Keratinocyte (primary cell): ENCODE data around the gene ITSN1. TPM values are rescaled to one million over a fixed set of nuclear protein-coding genes. Genes with fewer than 3 reads are reported as not detected.

Source experiments
- DNase-seq: peaks from one replicate; pipeline ENCODE4 v3.0.0-alpha.2; 2011; ENCODE audit warnings: low read depth, missing footprints, low spot score
- FAIRE-seq: peaks from 2 replicates; lab custom pipeline; 2011; peaks lifted over from hg19 to GRCh38; lab: Jason Lieb, UNC
- H2AFZ ChIP-seq: 2 replicates; pipeline ENCODE4 v1.6.0; 2012; ENCODE audit warnings: low read length, control low read depth, inconsistent platforms; ENCODE audit not compliant: control insufficient read depth
- H3K27ac ChIP-seq: 2 replicates; pipeline ENCODE4 v1.5.1; 2011; ENCODE audit warnings: low read length; ENCODE audit not compliant: control insufficient read depth, insufficient read depth
- H3K27me3 ChIP-seq: 3 replicates; pipeline ENCODE4 v1.6.0; 2011; ENCODE audit warnings: low read length; ENCODE audit not compliant: control insufficient read depth, insufficient read depth; ENCODE audit errors: extremely low read depth
- H3K36me3 ChIP-seq, 2 experiments: 2 replicates in 1 of 2; 3 replicates in 1 of 2; pipeline ENCODE4 v1.5.1; 2011; ENCODE audit warnings: low read length in 2 of 2, mild to moderate bottlenecking in 1 of 2; ENCODE audit not compliant: control insufficient read depth in 2 of 2, insufficient read depth in 2 of 2; ENCODE audit errors: extremely low read depth in 1 of 2
- H3K4me1 ChIP-seq: 3 replicates; pipeline ENCODE4 v1.5.1; 2011; ENCODE audit warnings: low read length; ENCODE audit not compliant: control insufficient read depth, insufficient read depth; ENCODE audit errors: extremely low read depth
- H3K4me2 ChIP-seq: 3 replicates; pipeline ENCODE4 v1.6.0; 2011; ENCODE audit warnings: low read depth, low read length; ENCODE audit not compliant: control insufficient read depth, insufficient read depth; ENCODE audit errors: extremely low read depth
- H3K4me3 ChIP-seq, 3 experiments: fragments of 200-600 bp in 1 of 3; sonication (generic) in 1 of 3; 2 replicates in 2 of 3; 3 replicates in 1 of 3; pipeline ENCODE4 v1.5.1; 2011 to 2016; ENCODE audit warnings: low read length in 3 of 3, mild to moderate bottlenecking in 3 of 3, control low read depth in 2 of 3, inconsistent platforms in 1 of 3, low read depth in 1 of 3, mixed read lengths in 1 of 3, mixed run types in 1 of 3, moderate library complexity in 1 of 3; ENCODE audit not compliant: control insufficient read depth in 2 of 3, insufficient read depth in 2 of 3; ENCODE audit errors: extremely low read depth in 1 of 3
- H3K79me2 ChIP-seq: 2 replicates; pipeline ENCODE4 v1.6.0; 2012; ENCODE audit warnings: low read length; ENCODE audit not compliant: control insufficient read depth, insufficient read depth
- H3K9ac ChIP-seq: 3 replicates; pipeline ENCODE4 v1.6.0; 2011; ENCODE audit warnings: low read length; ENCODE audit not compliant: control insufficient read depth, insufficient read depth; ENCODE audit errors: extremely low read depth
- H3K9me1 ChIP-seq: 3 replicates; pipeline ENCODE4 v1.6.0; 2011; ENCODE audit warnings: low read length; ENCODE audit not compliant: control insufficient read depth, insufficient read depth; ENCODE audit errors: extremely low read depth
- H3K9me3 ChIP-seq: 2 replicates; pipeline ENCODE4 v1.5.1; 2012; ENCODE audit warnings: low read depth, low read length; ENCODE audit not compliant: control insufficient read depth
- H4K20me1 ChIP-seq: 3 replicates; pipeline ENCODE4 v1.6.0; 2011; ENCODE audit warnings: low read length; ENCODE audit not compliant: control insufficient read depth, insufficient read depth; ENCODE audit errors: extremely low read depth
- CTCF ChIP-seq, 3 experiments: IDR thresholded peaks in 1 of 3; conservative IDR thresholded peaks in 1 of 3; optimal IDR thresholded peaks in 1 of 3; 2 replicates in 2 of 3; 3 replicates in 1 of 3; pipeline versions ENCODE3 to v1.5.1; 2011; ENCODE audit warnings: low read length in 3 of 3, mild to moderate bottlenecking in 3 of 3, moderate library complexity in 2 of 3, control low read depth in 1 of 3, inconsistent platforms in 1 of 3; ENCODE audit not compliant: insufficient read depth in 2 of 3; ENCODE audit errors: extremely low read depth in 1 of 3
- EZH2 ChIP-seq: IDR thresholded peaks from one replicate; pipeline ENCODE4 v1.6.1; 2012; ENCODE audit warnings: inconsistent platforms, mild to moderate bottlenecking, low read length, moderate library complexity
- dilution Hi-C: fragments of 300-500 bp; cut with MboI; formaldehyde crosslinking; loops from one replicate; pipeline ENCODE4 v1.7.0; 2020; ENCODE audit warnings: low sequenced_read_pairs; ENCODE audit not compliant: extremely low pct_ligation_motif_present
- polyA plus RNA-seq, 5 experiments: library from polyadenylated mRNA; depleted of rRNA in 3 of 5; stranded (reverse) in 3 of 5; stranded (forward) in 1 of 5; unstranded in 1 of 5; fragments of >200 nt; gene quantifications; 1 replicate in 1 of 5; 2 replicates in 3 of 5; 3 replicates in 1 of 5; pipeline versions ENCODE4 v1.2.1 to v1.2.3, GENCODE V29; 2011 to 2012; ENCODE audit warnings: missing spikeins in 2 of 5, low read depth in 1 of 5, low replicate concordance in 1 of 5

The ITSN1 gene
- polyA plus RNA-seq, 1 donor (not counting 4 experiments of a cell fraction or from before 2014, with no cell fraction given), result 34.3 TPM

- H3K79me2 ChIP-seq, result no peaks in the 10 kb centered on the region
- TF ChIP-seq EZH2 (no peak), CTCF (optimal IDR thresholded peaks at IDR 0.05 in 1 of 3, IDR thresholded peaks at IDR 0.05 in 1 of 3, conservative IDR thresholded peaks at IDR 0.05 in 1 of 3; ENCODE audit: extremely low read depth in 1 of 3, insufficient read depth in 2 of 3, low read length in 3 of 3) (no peak)
Measured at GRCh38 chr21:33797565-33797964, 155.3 kb downstream of the ITSN1 start.

GRCh38 chr21:33799378-33800090, 157.2 kb downstream of the ITSN1 start:
- Histone ChIP-seq H3K9ac (no peak overlapping the region), H3K27me3 (no peaks in the 10 kb centered on the region), H3K36me3 (peaks cover 14 to 17% of the 10 kb centered on the region in 2 experiments), H3K4me1 (peaks cover 21% of the 10 kb centered on the region), H2AFZ (no peak overlapping the region), H3K79me2 (no peaks in the 10 kb centered on the region), H3K9me3 (no peaks in the 10 kb centered on the region), H3K27ac (no peak overlapping the region), H3K4me3 (no peak overlapping the region), H4K20me1 (no peaks in the 10 kb centered on the region), H3K9me1 (peaks cover 4% of the 10 kb centered on the region), H3K4me2 (no peak overlapping the region)
- FAIRE-seq, result peak; percentile 46
- DNase-seq, result no peak
- TF ChIP-seq CTCF (optimal IDR thresholded peaks at IDR 0.05 in 1 of 3, IDR thresholded peaks at IDR 0.05 in 1 of 3, conservative IDR thresholded peaks at IDR 0.05 in 1 of 3; ENCODE audit: extremely low read depth in 1 of 3, insufficient read depth in 2 of 3, low read length in 3 of 3) (no peak), EZH2 (no peak)
- dilution Hi-C loops, result no loop called here

More at GRCh38 chr21:33797565-33797964, 155.3 kb downstream of the ITSN1 start:
- Histone ChIP-seq H3K9me1 (peaks cover 4% of the 10 kb centered on the region), H3K4me3 (no peak overlapping the region), H3K4me1 (peaks cover 16% of the 10 kb centered on the region), H3K9me3 (no peaks in the 10 kb centered on the region), H3K4me2 (no peak overlapping the region), H4K20me1 (no peaks in the 10 kb centered on the region), H3K36me3 (peaks cover 17 to 19% of the 10 kb centered on the region in 2 experiments), H3K27ac (no peak overlapping the region), H3K27me3 (no peaks in the 10 kb centered on the region), H3K9ac (no peak overlapping the region), H2AFZ (no peak overlapping the region)
- dilution Hi-C loops, result no loop called here
- DNase-seq, result no peak
- FAIRE-seq, result peak; percentile 32
